Sciatic nerve (tissue), 2 donors: ENCODE results near the gene ATP9A. TPM values are rescaled to one million over a fixed set of nuclear protein-coding genes. Genes with fewer than 3 reads are reported as not detected.

Source experiments
- ATAC-seq: fragments of 200-7000 bp; cut with Tn5 transposase; one replicate; pipeline ENCODE4 v1.9.1; 2020; ENCODE audit warnings: mild to moderate bottlenecking, moderate library complexity
- DNase-seq: peaks from one replicate; pipeline ENCODE4 v3.0.0-alpha.2; 2020; ENCODE audit warnings: low spot score
- intact Hi-C: fragments of 100-400 bp; cut with DNase I; formaldehyde crosslinking; loops from one replicate; pipeline ENCODE4 v1.14.2; 2022
- total RNA-seq: library from RNA; stranded (reverse); fragmentation: NEBNext Ultra II Directional; extraction: Animal tissue kit (Norgen Biotek cat#: 25700); gene quantifications from one replicate; pipeline ENCODE4 v1.2.1, GENCODE V29; 2021
- donor health status: DM: no; HTN: no; CAD: no.
- donor health status: DM: no; HTN: no; CAD: no.

Gene ATP9A
- total RNA-seq, 1 donor from 2014 or later, result 42.8 TPM

GRCh38 chr20:51560550-51561307 lies 207.5 kb downstream of the ATP9A start:
- intact Hi-C loops, result no loop called here
- no peak for ATAC-seq

GRCh38 chr20:51560042-51560441 lies 208.1 kb downstream of the ATP9A start:
- no peak for DNase-seq
- intact Hi-C loops, result no loop called here
- no peak for ATAC-seq

More at GRCh38 chr20:51560550-51561307, 207.5 kb downstream of the ATP9A start:
- no peak for DNase-seq

GRCh38 chr20:51554538-51555165 lies 213.5 kb downstream of the ATP9A start:
- intact Hi-C loops, result no loop called here
- DNase-seq (no peak), ATAC-seq (peak; percentile 77)

- DNase-seq (no peak), ATAC-seq (no peak)
- intact Hi-C loops, result no loop called here
Measured at GRCh38 chr20:51553897-51554486, 214.2 kb downstream of the ATP9A start.

GRCh38 chr20:51551186-51551585 lies 217.0 kb downstream of the ATP9A start:
- DNase-seq, result no peak
- no peak for ATAC-seq
- intact Hi-C loops, result no loop called here

- ATAC-seq (no peak), DNase-seq (no peak)
- intact Hi-C loops, result loop anchor here (10.0 kb wide), 1 partner anchor 65 kb away; no protein-coding TSS in a partner anchor
Measured at GRCh38 chr20:51549474-51549873, 218.7 kb downstream of the ATP9A start.

- intact Hi-C loops, result loop anchor here (10.0 kb wide), 1 partner anchor 63 kb away; no protein-coding TSS in a partner anchor
- DNase-seq (no peak), ATAC-seq (no peak)
Measured at GRCh38 chr20:51547951-51548350, 220.2 kb downstream of the ATP9A start.

Other genes with a start within 250 kb of the ATP9A start
- 11.0 TPM for gene NFATC2, start 225.7 kb downstream of the ATP9A start, total RNA-seq
- gene SALL4, start 34.1 kb upstream of the ATP9A start, total RNA-seq, result 2.6 TPM